ENCODE data around the gene LIPC.

The LIPC gene

GRCh38 chr15:58398071-58398470 is 33.7 kb upstream of the LIPC start:
- no peak for TF ChIP-seq CTCF (IDR thresholded peaks at IDR 0.05; ENCODE audit: low read depth, low read length)
- H3K4me3 ChIP-seq (ENCODE audit: low read depth, low read length): no peak overlapping the region

GRCh38 chr15:58398643-58399042 is 33.1 kb upstream of the LIPC start:
- no peak overlapping the region for H3K4me3 ChIP-seq (ENCODE audit: low read depth, low read length)
- no peak for TF ChIP-seq CTCF (IDR thresholded peaks at IDR 0.05; ENCODE audit: low read depth, low read length)

GRCh38 chr15:58399739-58400138 is 32.1 kb upstream of the LIPC start:
- no peak for TF ChIP-seq CTCF (IDR thresholded peaks at IDR 0.05; ENCODE audit: low read depth, low read length)
- H3K4me3 ChIP-seq (ENCODE audit: low read depth, low read length): no peak overlapping the region

GRCh38 chr15:58401276-58401675 is 30.5 kb upstream of the LIPC start:
- no peak overlapping the region for H3K4me3 ChIP-seq (ENCODE audit: low read depth, low read length)
- no peak for TF ChIP-seq CTCF (IDR thresholded peaks at IDR 0.05; ENCODE audit: low read depth, low read length)

- no peak overlapping the region for H3K4me3 ChIP-seq (ENCODE audit: low read depth, low read length)
- TF ChIP-seq CTCF (IDR thresholded peaks at IDR 0.05; ENCODE audit: low read depth, low read length): no peak
Measured at GRCh38 chr15:58401991-58402649, 29.7 kb upstream of the LIPC start.

GRCh38 chr15:58403581-58403980 is 28.2 kb upstream of the LIPC start:
- no peak for TF ChIP-seq CTCF (IDR thresholded peaks at IDR 0.05; ENCODE audit: low read depth, low read length)

GRCh38 chr15:58404020-58404419 is 27.8 kb upstream of the LIPC start:
- no peak for TF ChIP-seq CTCF (IDR thresholded peaks at IDR 0.05; ENCODE audit: low read depth, low read length)
- no peak overlapping the region for H3K4me3 ChIP-seq (ENCODE audit: low read depth, low read length)

More at GRCh38 chr15:58403581-58403980, 28.2 kb upstream of the LIPC start:
- H3K4me3 ChIP-seq (ENCODE audit: low read depth, low read length): no peak overlapping the region
